ENCODE measurements around the gene SMYD2. TPM values are rescaled to one million over a fixed set of nuclear protein-coding genes. Genes with fewer than 3 reads are reported as not detected.
"Not testable (repeated sequence)": the region's sequence is repeated elsewhere in the genome, so short reads cannot be mapped to it uniquely, and the experiment has no call there.

SMYD2 gene
- total RNA-seq, 2 experiments from 2014 or later, result 38.1 to 41.6 TPM

GRCh38 chr1:214259353-214259977 lies 21.5 kb upstream of the SMYD2 start:
- peaks cover 12% of the 10 kb centered on the region for H3K4me1 Mint-ChIP-seq
- no peaks in the 10 kb centered on the region for H3K36me3 Mint-ChIP-seq
- ATAC-seq (ENCODE audit: low read depth) (peak; percentile 52), DNase-seq (no peak)
- H3K27me3 Mint-ChIP-seq, result peaks cover 60% of the 10 kb centered on the region
- POLR2A ChIA-PET, result no interaction called here
- no peak overlapping the region for H3K27ac Mint-ChIP-seq
- H3K4me3 Mint-ChIP-seq, result no peak overlapping the region
- H3K9me3 Mint-ChIP-seq, result no peaks in the 10 kb centered on the region

DNA sequence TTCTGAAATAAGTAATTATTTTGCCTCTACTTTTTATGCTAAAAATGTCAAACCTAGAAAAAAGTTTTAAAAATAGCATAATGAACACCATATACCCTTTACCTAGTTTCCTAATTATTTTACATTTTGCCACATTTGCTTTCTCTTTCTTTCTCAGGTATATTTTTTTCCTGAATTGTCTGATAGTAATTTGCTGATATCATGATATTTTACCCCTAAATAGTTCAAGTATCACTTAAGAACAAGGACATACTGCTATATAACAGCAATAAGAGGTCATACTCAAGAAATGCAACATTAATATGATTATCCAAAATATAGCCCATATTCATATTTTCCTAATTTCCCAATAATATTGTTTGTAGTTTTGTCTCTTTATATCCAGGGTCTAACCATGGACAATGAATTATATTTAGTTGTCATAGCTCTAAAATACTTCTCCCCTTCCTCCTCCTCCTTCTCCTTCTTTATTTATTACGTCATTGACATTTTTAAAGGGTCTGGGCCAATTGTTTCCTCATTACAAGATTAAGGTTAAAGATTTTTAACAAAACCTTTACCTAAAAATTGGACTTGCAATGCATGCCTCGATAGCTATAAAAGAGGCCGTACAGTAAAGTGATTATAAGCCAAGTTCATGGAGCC lies 20.3 kb upstream of the SMYD2 start:
- no peaks in the 10 kb centered on the region for H3K9me3 Mint-ChIP-seq
- no peak for DNase-seq
- POLR2A ChIA-PET, result interaction anchor here (1.5 kb wide), 1 partner anchor 71 kb away, joined by 3 read pairs; no protein-coding TSS in a partner anchor
- H3K36me3 Mint-ChIP-seq, result no peaks in the 10 kb centered on the region
- H3K27ac Mint-ChIP-seq, result no peak overlapping the region
- no peak for ATAC-seq (ENCODE audit: low read depth)
- H3K27me3 Mint-ChIP-seq, result peaks cover 56% of the 10 kb centered on the region
- no peak overlapping the region for H3K4me3 Mint-ChIP-seq
- peaks cover 12% of the 10 kb centered on the region for H3K4me1 Mint-ChIP-seq

GRCh38 chr1:214261206-214262123 lies 19.5 kb upstream of the SMYD2 start:
- H3K27ac Mint-ChIP-seq, result no peak overlapping the region
- ATAC-seq (ENCODE audit: low read depth) (peak; percentile 95), DNase-seq (peak; percentile 85)
- POLR2A ChIA-PET, result interaction anchor here (0.8 to 1.7 kb wide), 3 partner anchors 43 to 70 kb away, joined by 3 to 4 read pairs (median 3); no protein-coding TSS in a partner anchor
- no peaks in the 10 kb centered on the region for H3K36me3 Mint-ChIP-seq
- H3K4me1 Mint-ChIP-seq, result peaks cover 12% of the 10 kb centered on the region
- H3K27me3 Mint-ChIP-seq, result peaks cover 56% of the 10 kb centered on the region
- no peak overlapping the region for H3K4me3 Mint-ChIP-seq
- no peaks in the 10 kb centered on the region for H3K9me3 Mint-ChIP-seq

DNA sequence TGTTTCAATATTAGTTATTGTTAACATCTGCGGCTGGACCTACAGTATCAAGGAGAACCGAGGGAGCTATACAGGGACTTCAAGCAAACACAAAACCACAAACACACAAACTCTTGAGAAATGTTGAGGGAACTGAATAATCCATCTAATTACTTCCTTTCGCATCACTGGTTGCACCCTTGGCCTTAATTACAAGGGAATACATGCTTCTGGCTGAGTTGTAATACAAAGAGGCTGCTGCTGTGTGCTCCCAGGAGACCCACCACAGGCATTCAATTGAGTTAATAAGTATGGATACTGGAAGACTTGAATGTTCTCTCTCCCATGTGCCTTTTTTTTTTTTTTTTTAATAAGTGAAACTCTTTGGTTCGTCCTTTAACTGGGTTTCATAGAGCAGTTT lies 16.8 kb upstream of the SMYD2 start:
- no peaks in the 10 kb centered on the region for H3K36me3 Mint-ChIP-seq
- peaks cover 10% of the 10 kb centered on the region for H3K4me1 Mint-ChIP-seq
- peaks cover 55% of the 10 kb centered on the region for H3K27me3 Mint-ChIP-seq
- no peaks in the 10 kb centered on the region for H3K9me3 Mint-ChIP-seq
- ATAC-seq (ENCODE audit: low read depth), result no peak
- DNase-seq, result no peak
- POLR2A ChIA-PET, result no interaction called here
- no peak overlapping the region for H3K27ac Mint-ChIP-seq
- H3K4me3 Mint-ChIP-seq, result no peak overlapping the region

DNA sequence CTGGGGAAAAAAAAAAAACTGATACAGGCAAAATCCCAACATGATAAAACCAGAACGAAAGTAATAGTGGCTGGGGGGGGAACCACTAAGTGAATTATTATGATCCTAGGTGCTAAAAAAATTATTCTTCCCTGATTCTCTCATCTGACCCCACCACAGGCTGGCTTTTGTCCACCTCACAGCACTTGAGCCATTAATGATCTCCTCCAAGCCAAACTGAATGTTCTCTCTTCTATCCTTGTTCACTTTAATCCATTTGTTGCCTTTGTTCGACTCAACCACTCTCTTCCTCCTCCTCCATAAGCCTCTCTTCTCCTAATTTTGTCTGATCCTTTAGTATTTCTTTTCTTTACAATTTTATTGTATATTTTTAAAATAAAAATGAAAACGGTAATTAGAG lies 16.0 kb upstream of the SMYD2 start:
- POLR2A ChIA-PET, result no interaction called here
- peaks cover 56% of the 10 kb centered on the region for H3K27me3 Mint-ChIP-seq
- peaks cover 2% of the 10 kb centered on the region for H3K4me1 Mint-ChIP-seq
- DNase-seq, result no peak
- no peaks in the 10 kb centered on the region for H3K9me3 Mint-ChIP-seq
- no peak overlapping the region for H3K4me3 Mint-ChIP-seq
- no peak overlapping the region for H3K27ac Mint-ChIP-seq
- no peak for ATAC-seq (ENCODE audit: low read depth)
- no peaks in the 10 kb centered on the region for H3K36me3 Mint-ChIP-seq

- Mint-ChIP-seq H3K9me3 (no peaks in the 10 kb centered on the region), H3K27ac (no peak overlapping the region), H3K36me3 (no peaks in the 10 kb centered on the region), H3K4me3 (no peak overlapping the region), H3K27me3 (peaks cover 46% of the 10 kb centered on the region), H3K4me1 (peaks cover 4% of the 10 kb centered on the region)
- no peak for ATAC-seq (ENCODE audit: low read depth)
- no peak for DNase-seq
- POLR2A ChIA-PET, result no interaction called here
These were observed 10.8 kb upstream of the SMYD2 start for GRCh38 chr1:214270097-214270650.

GRCh38 chr1:214271174-214271858 lies 9.6 kb upstream of the SMYD2 start:
- no peak overlapping the region for H3K27ac Mint-ChIP-seq
- H3K4me1 Mint-ChIP-seq, result peaks cover 4% of the 10 kb centered on the region
- DNase-seq (no peak), ATAC-seq (ENCODE audit: low read depth) (no peak)
- peaks cover 38% of the 10 kb centered on the region for H3K27me3 Mint-ChIP-seq
- H3K36me3 Mint-ChIP-seq, result no peaks in the 10 kb centered on the region
- H3K9me3 Mint-ChIP-seq, result no peaks in the 10 kb centered on the region
- POLR2A ChIA-PET, result interaction anchor here (0.7 kb wide), 1 partner anchor 1882 kb away, joined by 3 read pairs; no protein-coding TSS in a partner anchor
- H3K4me3 Mint-ChIP-seq, result no peak overlapping the region

DNA sequence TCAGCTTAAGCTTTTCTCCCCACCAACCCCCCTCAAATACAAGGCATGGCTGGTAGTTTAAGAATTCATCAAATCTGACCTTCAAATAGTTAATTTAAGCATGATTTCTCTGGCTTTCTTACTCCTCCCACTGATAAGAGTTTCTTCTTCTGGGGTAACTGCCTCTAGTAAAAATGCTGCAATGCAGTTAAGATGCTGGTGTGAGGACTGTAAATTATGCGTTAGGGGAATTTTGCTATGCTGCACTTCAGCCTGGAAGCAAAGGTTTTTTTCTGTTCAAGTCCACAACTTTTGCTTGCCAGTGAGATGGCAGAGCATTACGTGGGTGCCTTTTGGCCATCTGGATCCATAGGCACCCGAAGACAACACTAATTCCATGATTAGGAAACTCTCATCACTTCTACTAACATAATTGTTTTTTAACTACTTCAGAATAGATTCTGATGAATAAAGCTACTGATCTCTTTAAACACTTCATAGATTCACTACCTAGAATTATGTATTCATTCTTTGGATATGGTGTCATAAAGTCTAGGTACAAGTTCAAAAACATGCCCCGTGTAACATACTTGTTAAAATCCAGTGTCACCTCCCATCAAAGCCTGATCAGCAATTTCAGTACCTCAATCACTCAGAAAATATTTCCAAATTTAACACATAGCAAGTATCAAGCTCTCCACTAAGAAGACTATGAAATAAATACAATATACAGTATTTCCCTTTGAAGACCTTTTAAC lies 8.8 kb upstream of the SMYD2 start:
- Mint-ChIP-seq H3K36me3 (no peaks in the 10 kb centered on the region), H3K27ac (no peak overlapping the region), H3K4me3 (no peak overlapping the region), H3K4me1 (peaks cover 4% of the 10 kb centered on the region), H3K27me3 (peaks cover 34% of the 10 kb centered on the region), H3K9me3 (no peaks in the 10 kb centered on the region)
- ATAC-seq (ENCODE audit: low read depth) (no peak), DNase-seq (no peak)
- POLR2A ChIA-PET, result no interaction called here

- Mint-ChIP-seq H3K9me3 (no peaks in the 10 kb centered on the region), H3K36me3 (no peaks in the 10 kb centered on the region), H3K27ac (no peak overlapping the region), H3K27me3 (peaks cover 28% of the 10 kb centered on the region), H3K4me3 (no peak overlapping the region), H3K4me1 (peaks cover 4% of the 10 kb centered on the region)
- POLR2A ChIA-PET, result no interaction called here
- no peak for ATAC-seq (ENCODE audit: low read depth)
- no peak for DNase-seq
These were observed 7.9 kb upstream of the SMYD2 start for GRCh38 chr1:214272964-214273533.

DNA sequence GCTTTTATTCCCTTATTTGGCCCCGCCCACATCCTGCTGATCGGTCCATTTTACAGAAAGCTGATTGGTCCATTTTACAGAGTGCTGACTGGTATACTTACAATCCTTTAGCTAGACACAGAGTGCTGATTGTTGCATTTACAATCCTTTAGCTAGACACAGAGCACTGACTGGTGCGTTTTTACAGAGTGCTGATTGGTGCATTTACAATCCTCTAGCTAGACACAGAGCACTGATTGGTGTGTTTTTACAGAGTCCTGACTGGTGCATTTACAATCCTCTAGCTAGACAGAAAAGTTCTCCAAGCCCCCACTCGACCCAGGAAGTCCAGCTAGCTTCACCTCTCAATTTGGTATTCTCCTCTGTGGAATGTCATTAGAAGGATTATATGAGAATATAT lies 5.3 kb upstream of the SMYD2 start:
- H3K27me3 Mint-ChIP-seq, result peaks cover 11% of the 10 kb centered on the region
- DNase-seq; POLR2A ChIA-PET; H3K36me3 Mint-ChIP-seq; ATAC-seq (ENCODE audit: low read depth); H3K27ac Mint-ChIP-seq; H3K9me3 Mint-ChIP-seq; H3K4me3 Mint-ChIP-seq: not testable (repeated sequence)
- peaks cover 12% of the 10 kb centered on the region for H3K4me1 Mint-ChIP-seq

- Mint-ChIP-seq H3K27ac (no peak overlapping the region), H3K36me3 (peaks cover 5% of the 10 kb centered on the region)
These were observed 4.2 kb upstream of the SMYD2 start for GRCh38 chr1:214276786-214277185.

More at GRCh38 chr1:214276786-214277185, 4.2 kb upstream of the SMYD2 start:
- H3K9me3 Mint-ChIP-seq, result no peaks in the 10 kb centered on the region
- H3K27me3 Mint-ChIP-seq, result peaks cover 6% of the 10 kb centered on the region
- peaks cover 9% of the 10 kb centered on the region for H3K4me1 Mint-ChIP-seq
- DNase-seq (no peak), ATAC-seq (ENCODE audit: low read depth) (no peak)
- H3K4me3 Mint-ChIP-seq, result no peak overlapping the region
- POLR2A ChIA-PET, result no interaction called here

Measured in activated naive CD8-positive, alpha-beta T cell treated with anti-CD3 and anti-CD28 coated beads, Interleukin-2, amount 10 ng/mL, durations not matched to agents 7 days and 5 days (primary cell).